Islet precursor cell (in vitro differentiated cells): Measurements from ENCODE around the gene FYB1.
"Not testable (repeated sequence)": the region's sequence is repeated elsewhere in the genome, so short reads cannot be mapped to it uniquely, and the experiment has no call there.

Source experiments
- DNase-seq: peaks from one replicate; pipeline ENCODE4 v3.0.0-alpha.2; 2018

Gene FYB1

DNA sequence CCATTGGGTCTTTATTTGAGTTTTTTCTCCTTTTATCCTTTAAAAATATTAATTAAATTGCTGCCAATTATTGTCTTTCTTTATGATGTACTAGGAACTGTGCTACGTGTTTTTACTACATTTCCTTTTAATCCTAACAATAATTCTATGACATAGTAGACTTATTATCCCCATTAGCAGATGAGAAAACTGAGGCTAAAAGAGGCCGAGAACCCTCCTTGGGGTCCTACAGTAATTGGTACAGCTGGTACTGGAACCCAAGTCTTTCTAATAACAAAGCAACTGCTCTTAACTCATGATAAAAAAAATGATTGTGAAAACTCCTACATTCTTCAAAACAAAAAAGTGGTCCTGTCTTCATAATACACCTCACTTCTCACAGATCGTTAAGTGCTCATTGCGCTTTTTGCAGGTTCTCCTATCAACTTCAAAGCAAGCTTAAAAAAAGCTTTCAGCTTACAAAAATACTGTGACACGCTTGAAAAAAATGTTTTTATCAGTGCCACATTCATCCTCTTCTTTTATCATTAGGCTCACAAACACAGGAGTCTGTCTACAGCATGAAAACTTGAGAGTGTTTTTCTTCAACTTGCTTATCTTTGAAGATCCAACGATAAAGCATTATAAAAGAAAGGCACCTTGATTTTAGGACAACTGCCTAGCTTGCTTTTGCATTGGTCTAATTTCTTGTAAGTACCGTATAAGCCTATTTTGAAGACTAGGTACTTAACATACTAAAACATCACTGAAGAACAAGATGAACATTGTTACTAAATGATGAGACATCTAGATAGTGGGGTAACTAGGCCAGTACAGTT, 32.4 kb downstream of the FYB1 start:
- no peak for DNase-seq

GRCh38 chr5:39186289-39186688, 33.1 kb downstream of the FYB1 start:
- no peak for DNase-seq

- DNase-seq: no peak
Measured at GRCh38 chr5:39185761-39186160, 33.6 kb downstream of the FYB1 start.

DNA sequence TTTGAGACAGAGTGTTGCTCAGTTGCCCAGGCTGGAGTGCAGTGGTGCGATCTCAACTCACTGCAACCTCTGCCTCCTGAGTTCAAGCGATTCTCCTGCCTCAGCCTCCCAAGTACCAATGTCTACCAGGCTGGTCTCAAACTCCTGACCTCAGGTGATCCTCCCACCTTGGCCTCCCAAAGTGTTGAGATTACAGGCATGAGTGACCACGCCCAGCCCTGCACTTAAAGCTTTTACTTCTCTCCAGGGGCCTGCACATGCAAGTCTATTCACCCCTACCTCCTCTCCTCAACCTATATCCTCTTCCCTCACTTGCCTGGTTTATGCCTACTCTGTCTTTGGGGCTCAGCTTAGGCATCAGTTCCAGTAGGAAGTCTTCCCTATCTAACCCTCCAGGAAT, 39.8 kb downstream of the FYB1 start:
- not testable (repeated sequence) for DNase-seq

- DNase-seq: no peak
Measured at GRCh38 chr5:39178861-39179260, 40.5 kb downstream of the FYB1 start.

DNA sequence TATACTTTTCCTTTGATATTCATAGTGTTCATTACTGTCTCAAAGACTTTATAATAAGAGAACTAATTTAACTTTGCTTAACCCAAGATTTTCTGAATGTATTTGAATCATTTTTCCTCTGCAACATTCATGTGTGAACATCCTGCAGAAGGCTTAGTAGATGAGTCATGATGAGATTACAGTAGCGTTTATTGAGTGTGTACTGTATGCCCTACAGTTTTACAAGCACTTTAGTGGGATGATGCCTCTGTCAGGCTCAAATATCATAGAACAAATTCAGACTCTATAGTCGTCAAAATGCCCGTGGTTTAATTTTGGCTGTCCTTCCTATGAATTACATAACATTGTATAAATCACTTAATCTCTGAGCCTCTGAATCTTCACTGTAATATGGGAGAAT, 41.2 kb downstream of the FYB1 start:
- DNase-seq: no peak

- no peak for DNase-seq
Measured at GRCh38 chr5:39177631-39177964, 41.8 kb downstream of the FYB1 start.

DNA sequence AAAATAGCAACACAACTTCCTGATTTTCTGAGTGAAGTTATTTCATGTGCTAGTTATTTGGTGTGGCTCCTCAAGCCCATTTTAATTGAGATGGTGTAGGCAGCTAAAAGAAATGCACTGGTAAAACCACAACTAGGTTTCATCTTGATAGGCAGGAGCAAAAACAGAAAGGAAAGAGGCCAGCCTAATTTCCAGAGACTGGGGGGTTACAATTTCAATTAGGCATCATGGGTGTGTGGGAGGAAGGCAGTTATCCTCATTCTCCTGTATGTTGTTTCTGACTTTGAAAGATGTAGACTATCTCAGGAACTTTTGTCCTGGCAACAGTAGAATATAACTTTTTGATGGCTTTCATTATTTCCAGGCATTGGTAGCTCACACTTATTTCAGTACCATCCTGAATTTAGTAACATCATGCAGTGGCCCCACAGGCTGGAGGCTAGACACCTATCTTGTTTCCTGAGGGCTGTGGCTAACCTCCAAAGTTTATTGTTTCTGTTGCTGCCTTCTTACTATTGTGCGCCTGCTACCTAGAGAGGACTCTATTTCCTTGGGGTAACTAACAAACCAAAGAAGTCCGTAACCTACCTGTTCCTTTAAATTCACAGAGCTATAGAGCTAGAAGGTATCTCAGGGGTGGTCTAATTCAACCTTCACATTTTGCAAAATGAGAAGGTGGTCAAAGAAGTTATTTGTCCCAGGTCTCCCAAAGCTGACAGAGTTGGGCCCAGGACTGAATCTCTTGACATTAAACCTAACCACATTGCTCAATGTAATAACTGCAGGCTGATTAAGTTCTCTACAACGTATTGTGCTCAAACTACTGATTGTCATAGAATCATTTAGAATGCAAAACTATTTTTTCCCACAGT, 42.4 kb downstream of the FYB1 start:
- DNase-seq: no peak

DNA sequence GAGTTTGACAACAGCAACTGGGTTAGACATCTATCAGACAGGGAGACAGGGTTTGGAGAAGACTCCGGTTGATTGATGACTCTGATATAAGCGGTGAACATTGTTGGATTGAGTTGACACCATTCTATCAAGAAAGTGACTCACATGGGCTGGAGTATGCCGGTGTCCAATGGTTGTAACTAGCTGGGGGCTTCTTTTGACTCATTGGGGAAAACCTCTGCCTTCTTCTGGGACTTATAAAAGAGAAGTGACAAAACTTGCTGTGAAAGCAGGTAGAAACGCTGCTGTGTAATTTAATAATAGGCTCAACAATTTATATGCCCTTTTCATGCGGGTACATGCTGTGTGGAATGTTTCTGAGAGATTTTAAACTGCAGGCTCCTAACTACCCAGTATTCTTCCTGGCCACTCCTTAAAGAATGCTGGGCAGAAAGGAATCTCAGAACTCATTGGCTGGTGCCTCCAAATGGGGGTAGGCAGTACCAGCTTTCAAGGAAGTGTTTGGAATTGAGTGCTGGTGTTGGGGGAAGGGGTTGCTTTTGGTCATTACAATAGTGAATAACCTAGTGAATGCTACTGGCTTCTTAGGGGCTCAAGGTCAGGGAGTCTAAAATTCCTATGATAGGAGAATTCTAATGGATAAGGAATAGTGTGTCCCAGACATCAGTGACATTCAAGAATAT, 43.9 kb downstream of the FYB1 start:
- DNase-seq: no peak

DNA sequence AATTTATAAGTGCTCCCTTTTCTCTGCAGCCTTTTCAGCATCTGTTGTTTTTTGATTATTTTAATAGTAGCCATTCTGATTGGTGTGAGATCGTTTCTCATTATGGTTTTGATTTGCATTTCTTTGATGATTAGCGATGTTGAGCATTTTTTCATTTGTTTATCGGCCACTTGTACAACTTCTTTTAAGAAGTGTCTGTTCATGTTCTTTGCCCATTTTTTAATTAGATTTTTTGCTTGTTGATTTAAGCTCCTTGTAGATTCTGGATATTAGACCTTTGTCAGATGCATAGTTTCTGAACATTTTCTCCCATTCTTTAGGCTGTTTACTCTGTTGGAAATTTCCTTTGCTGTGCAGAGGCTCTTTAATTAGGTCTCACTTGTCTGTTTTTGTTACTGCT, 46.3 kb downstream of the FYB1 start:
- DNase-seq: no peak

GRCh38 chr5:39172593-39172992, 46.8 kb downstream of the FYB1 start:
- no peak for DNase-seq

DNA sequence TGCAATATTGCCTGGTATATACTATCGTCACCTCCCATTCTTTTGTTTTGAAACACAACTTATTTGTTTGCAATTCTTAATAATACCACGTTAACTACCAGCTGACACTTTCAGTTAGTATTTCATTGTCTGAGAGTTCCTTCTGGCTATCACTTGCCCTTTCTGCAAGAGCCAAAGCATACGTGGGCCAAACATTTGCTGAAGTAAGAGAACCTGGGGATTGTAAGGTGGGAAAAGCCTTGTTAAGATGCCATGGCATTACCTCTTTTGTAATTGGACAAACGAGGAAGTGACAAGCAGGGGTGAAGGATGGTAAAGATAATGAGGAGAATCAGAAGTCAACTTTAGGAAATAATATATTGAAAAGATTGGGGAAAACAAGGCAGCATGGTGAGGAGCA, 47.7 kb downstream of the FYB1 start:
- no peak for DNase-seq

DNA sequence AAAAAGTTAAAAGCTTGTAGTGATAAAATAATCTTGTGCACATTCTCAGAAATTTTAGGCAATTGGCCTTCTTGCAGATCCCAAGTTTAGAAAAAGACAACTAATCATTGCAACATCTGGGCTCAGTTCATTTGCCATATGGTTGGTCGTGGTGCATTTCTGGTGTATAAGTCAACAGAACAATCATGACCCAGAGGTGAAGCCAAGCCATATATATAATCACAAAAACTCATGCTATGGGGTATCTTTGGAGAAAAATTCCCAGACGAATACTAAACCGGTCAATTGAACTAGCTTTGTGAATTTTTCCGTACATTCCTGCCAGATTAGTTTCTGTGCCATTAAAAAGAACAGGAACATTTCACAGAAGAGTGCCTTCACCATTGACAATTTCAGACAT, 50.3 kb downstream of the FYB1 start:
- DNase-seq: no peak

- no peak for DNase-seq
Measured at GRCh38 chr5:39167972-39168342, 51.4 kb downstream of the FYB1 start.

- no peak for DNase-seq
Measured at GRCh38 chr5:39167141-39167971, 52.0 kb downstream of the FYB1 start.

GRCh38 chr5:39164529-39165402, 54.6 kb downstream of the FYB1 start:
- no peak for DNase-seq

DNA sequence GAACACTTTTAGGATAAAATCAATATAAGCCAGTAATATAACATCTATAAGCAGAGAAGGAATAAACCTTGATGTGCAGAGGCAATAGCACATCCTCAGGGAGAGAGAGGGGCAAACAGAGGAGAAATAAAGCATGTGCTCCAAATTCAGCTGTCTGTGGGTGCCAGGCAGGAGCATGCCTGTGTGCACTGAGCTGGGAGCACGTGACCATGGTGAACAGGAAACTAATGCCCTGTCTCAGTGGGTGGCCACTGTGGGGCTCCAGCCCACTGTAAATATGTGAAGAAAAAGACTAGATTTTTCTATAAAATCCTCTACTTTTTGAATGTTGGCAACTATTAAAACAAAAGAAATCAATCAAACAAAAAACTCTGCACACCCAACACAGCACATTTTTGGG, 55.3 kb downstream of the FYB1 start:
- DNase-seq: no peak

DNA sequence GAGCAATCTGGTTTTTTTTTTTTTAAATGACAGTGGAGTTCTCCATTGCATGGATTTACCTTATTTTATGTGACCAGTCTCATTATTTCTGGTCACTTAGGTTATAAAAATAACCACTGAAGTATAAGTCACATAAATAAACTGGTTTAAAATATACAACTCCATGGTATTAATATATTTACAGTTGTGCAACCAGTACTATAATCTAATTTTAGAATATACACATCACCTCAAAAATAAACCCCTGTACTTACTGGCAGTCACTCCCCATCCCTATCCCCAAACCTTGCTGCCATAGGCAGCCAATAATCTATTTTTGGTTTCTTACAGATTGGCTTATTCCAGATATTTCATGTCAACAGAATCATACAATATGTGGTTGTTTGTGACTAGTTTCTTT, 57.8 kb downstream of the FYB1 start:
- DNase-seq: no peak

- no peak for DNase-seq
Measured at GRCh38 chr5:39160576-39161213, 58.7 kb downstream of the FYB1 start.

DNA sequence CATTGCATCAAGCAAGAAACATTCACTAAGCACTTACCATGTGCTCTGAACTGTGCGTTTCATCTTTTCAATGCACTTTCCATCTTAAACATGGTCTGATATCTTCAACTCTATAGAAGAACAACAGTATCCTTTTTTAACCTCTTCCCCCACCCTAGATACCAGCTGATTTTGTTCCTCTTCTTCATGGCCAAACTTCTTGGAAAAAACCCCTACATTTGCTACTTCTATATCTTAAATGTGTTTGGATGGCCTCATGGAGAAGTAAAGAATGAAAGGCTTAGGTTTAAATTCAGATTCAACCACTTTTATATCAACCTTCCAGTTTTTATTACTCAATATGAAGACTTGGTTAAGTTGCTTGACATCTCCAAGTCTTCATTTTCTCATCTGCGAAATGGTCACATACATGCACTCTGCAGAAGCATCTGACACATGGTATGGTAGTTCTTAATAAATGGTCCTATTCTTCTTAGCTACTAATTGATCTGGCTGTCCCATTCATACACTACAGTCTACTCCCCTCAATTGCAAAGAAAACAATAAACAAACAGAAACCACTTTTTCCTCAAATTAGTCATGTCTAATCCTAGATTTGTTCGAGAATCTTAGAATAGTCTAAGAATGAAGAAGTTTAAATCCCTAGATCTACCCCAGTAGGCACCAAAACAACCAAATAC, 59.4 kb downstream of the FYB1 start:
- DNase-seq: no peak

DNA sequence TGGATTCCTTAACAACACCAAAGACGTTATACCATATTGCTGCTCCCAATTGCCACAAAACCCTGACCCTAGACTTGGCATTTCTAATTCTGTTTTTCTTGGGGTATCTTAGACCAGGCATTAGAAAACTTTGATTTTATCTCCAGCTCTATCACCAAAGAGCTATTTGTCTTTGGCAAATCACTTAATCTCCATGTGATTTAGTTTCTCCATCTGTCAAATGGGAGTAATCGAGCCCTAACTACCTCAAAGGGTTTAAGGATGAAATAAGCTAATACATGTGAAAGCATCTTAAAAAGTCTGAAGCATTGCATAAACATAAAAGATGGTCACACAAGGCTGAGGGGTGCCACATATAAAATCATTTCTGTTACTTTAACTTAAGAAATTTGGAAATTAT, 60.6 kb downstream of the FYB1 start:
- no peak for DNase-seq
